HUES48 (cell line): ENCODE results near the gene CHEK1.

ENCODE experiments used
- H3K27ac ChIP-seq: one replicate; pipeline ENCODE4 v1.7.0; 2013; ENCODE audit warnings: low read depth, low read length, inconsistent platforms
- H3K27me3 ChIP-seq: 2 replicates; pipeline ENCODE4 v1.6.1; 2013; ENCODE audit warnings: mild to moderate bottlenecking, low read length; ENCODE audit not compliant: control insufficient read depth, insufficient read depth
- H3K36me3 ChIP-seq: 2 replicates; pipeline ENCODE4 v1.6.1; 2013; ENCODE audit warnings: low read length; ENCODE audit not compliant: control insufficient read depth, insufficient read depth
- H3K4me1 ChIP-seq: 2 replicates; pipeline ENCODE4 v1.6.1; 2013; ENCODE audit warnings: mild to moderate bottlenecking, low read length; ENCODE audit not compliant: control insufficient read depth, insufficient read depth
- H3K4me3 ChIP-seq: 2 replicates; pipeline ENCODE4 v1.5.1; 2013; ENCODE audit warnings: mild to moderate bottlenecking, low read depth, low read length
- H3K9ac ChIP-seq: 2 replicates; pipeline ENCODE4 v1.6.1; 2013; ENCODE audit warnings: mild to moderate bottlenecking, low read depth, low read length, moderate library complexity
- H3K9me3 ChIP-seq: 2 replicates; pipeline ENCODE4 v1.6.1; 2013; ENCODE audit warnings: low read length; ENCODE audit not compliant: control insufficient read depth, insufficient read depth

CHEK1 gene

DNA sequence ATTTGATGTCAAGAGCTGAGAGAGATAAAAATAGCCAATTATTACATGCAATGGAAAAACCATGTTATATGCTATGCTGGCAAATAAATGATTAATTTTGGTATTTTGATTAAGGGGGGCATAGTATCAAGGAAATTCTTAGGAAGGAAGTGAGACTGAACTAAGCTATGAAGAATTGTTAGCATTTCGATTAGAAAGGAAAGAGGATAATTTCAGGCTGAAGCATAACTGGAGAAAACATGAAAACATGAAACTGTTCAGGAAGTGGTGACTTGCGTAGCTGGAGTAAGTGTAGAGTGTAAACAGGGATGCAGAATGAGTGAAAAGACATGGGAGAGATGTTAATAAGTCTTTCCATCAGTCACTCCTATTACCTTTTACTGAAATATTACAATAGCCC lies 49.2 kb downstream of the CHEK1 start:
- no peak overlapping the region for H3K27ac ChIP-seq
- H3K9ac ChIP-seq, result no peak overlapping the region
- H3K36me3 ChIP-seq, result peaks cover 75% of the 10 kb centered on the region

DNA sequence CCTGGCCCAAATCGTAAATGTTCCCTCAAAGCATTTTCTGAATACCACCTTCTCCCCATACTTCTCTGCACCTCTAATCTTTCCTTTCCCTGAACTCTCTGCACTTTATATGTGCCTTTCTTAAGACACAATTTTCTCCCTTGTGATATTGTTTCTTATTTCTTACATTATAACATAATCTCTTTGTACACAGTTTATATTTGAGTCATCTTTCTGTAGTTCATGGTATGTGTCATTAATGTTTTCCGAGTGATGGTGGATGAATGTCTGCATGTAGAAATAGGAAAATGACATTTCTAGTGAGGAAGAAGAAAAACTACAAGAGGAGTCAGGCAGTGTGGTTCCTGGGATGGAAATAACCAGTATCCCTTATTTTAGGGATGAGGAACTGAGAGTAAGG lies 50.2 kb downstream of the CHEK1 start:
- H3K4me3 ChIP-seq, result no peak overlapping the region
- no peak overlapping the region for H3K9ac ChIP-seq
- H3K27me3 ChIP-seq, result no peaks in the 10 kb centered on the region
- no peaks in the 10 kb centered on the region for H3K9me3 ChIP-seq
- H3K27ac ChIP-seq, result no peak overlapping the region
- H3K4me1 ChIP-seq, result no peaks in the 10 kb centered on the region
- peaks cover 74% of the 10 kb centered on the region for H3K36me3 ChIP-seq

More for the DNA sequence above, 49.2 kb downstream of the CHEK1 start:
- no peaks in the 10 kb centered on the region for H3K27me3 ChIP-seq
- H3K9me3 ChIP-seq, result no peaks in the 10 kb centered on the region
- H3K4me3 ChIP-seq, result no peak overlapping the region
- H3K4me1 ChIP-seq, result no peaks in the 10 kb centered on the region

DNA sequence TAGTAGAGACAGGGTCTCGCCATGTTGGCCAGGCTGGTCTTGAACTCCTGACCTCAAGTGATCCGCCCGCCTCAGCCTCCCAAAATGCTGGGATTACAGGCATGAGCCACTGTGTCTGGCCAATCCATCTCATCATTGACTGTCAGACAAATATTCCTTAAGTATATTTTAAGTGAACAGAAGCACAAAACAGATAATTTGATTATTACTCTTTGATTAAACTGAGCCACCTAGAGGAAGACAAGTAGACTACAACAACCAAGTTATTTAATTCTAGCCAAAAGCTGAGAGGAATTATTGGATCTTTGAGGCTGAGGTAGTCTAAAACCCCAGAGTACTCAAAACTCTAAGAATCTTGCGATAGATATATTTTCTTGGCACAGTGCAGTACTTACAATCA lies 54.4 kb downstream of the CHEK1 start:
- Histone ChIP-seq H3K36me3 (peaks cover 49% of the 10 kb centered on the region), H3K9me3 (no peaks in the 10 kb centered on the region), H3K4me1 (no peaks in the 10 kb centered on the region)

DNA sequence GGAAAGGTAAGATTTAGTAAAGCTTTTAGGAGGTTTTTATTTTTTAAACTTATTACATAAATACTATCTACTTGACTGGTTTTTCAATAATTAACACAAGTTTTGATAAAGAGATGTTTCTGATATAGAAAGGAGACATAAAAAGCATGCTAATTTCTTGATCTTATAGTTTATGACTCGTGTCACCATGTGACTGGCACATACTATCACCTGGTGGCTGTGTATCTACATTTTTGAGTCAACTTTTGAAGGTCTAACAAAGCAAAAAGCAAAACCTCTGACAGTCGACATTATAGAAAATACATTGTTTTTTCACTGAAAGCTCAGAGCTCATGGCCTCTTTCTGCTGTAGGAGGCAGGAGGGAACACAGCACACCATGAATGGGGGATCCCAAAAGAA lies 54.9 kb downstream of the CHEK1 start:
- Histone ChIP-seq H3K36me3 (peaks cover 44% of the 10 kb centered on the region), H3K4me1 (peaks cover 1% of the 10 kb centered on the region; the same call in 1 of the 2 replicates), H3K27me3 (no peaks in the 10 kb centered on the region), H3K9ac (no peak overlapping the region), H3K9me3 (no peaks in the 10 kb centered on the region), H3K27ac (no peak overlapping the region), H3K4me3 (no peak overlapping the region)

More for the DNA sequence above, 54.4 kb downstream of the CHEK1 start:
- Histone ChIP-seq H3K27ac (no peak overlapping the region), H3K27me3 (no peaks in the 10 kb centered on the region), H3K4me3 (no peak overlapping the region), H3K9ac (no peak overlapping the region)

DNA sequence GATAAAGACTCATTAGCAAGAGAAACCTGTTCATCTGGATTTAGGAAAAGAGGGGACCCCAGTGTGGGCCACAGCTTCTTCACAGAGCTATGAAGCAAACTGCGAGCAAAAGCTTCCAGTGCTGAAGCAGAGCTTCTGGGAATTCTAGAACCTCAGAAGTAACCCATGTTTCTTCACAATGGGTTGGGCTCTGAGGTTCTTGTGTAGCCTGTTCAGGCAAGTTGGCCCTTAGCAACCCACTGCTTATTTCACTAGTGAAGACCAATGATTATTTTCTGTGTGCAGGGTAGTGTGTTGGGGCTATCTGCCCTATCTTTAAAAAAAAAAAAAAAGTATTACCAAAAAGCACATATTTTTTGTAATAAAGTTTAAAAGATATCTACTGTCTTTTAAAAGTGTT lies 55.8 kb downstream of the CHEK1 start, which contains the start of gene ACRV1:
ACRV1 (minus strand) TSS at position 101 of the 400 bp plus-strand sequence; CDS start at position 34, 67 bp downstream.
- no peaks in the 10 kb centered on the region for H3K27me3 ChIP-seq

DNA sequence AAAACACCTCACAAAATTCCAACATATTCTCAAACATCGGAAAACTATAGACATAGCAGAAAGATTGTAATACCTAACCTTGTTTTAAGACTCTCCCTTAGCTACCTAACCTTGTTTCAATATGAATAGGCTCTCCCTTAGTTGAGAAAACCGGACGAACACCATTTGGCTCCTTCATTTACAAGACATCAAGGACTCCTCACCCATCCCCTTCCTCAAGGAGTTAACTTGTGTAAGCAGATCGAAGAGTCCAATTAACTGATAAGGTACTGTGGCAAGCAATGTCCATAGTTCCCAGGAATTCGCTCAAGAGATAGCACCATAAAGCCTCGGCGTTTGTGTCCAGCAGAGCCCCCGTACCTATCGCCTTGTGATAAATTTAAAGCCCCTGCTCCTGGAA lies 60.3 kb downstream of the CHEK1 start:
- no peaks in the 10 kb centered on the region for H3K27me3 ChIP-seq
- H3K4me3 ChIP-seq, result no peak overlapping the region
- H3K36me3 ChIP-seq, result peaks cover 4% of the 10 kb centered on the region
- H3K9me3 ChIP-seq, result no peaks in the 10 kb centered on the region
- peaks cover 4% of the 10 kb centered on the region; the same call in 1 of the 2 replicates for H3K4me1 ChIP-seq
- no peak overlapping the region for H3K9ac ChIP-seq
- H3K27ac ChIP-seq, result no peak overlapping the region

More for the DNA sequence above, 55.8 kb downstream of the CHEK1 start, which contains the start of gene ACRV1:
- no peak within 1 kb of the TSS for H3K27ac ChIP-seq
- H3K36me3 ChIP-seq, result peaks cover 38% of the 10 kb centered on the region
- H3K9ac ChIP-seq, result no peak within 1 kb of the TSS
- H3K4me3 ChIP-seq, result no peak within 1 kb of the TSS
- no peaks in the 10 kb centered on the region for H3K9me3 ChIP-seq
- H3K4me1 ChIP-seq, result peaks cover 4% of the 10 kb centered on the region; the same call in 1 of the 2 replicates

DNA sequence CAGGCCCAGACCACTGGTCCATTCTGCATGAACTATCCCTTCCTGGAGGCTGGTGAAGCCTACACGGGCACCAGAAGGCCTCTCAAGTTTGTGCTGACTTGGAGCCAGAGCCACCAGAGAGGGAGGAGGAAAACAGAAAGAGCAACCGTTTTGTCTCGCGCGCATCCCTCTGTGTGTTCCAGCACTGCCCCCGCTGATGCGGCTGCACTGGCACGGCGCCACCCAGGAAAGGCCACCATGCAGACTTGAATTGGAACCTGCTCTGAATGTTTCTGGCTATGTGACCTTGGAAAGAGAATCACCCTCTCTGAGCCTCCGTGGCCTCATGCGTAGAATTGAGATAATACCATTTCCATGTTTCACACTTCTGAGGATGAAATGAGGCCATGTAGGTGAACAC lies 63.1 kb downstream of the CHEK1 start:
- Histone ChIP-seq H3K4me3 (no peak overlapping the region), H3K27me3 (no peaks in the 10 kb centered on the region), H3K27ac (no peak overlapping the region), H3K36me3 (peaks cover 2% of the 10 kb centered on the region; the same call in 1 of the 2 replicates), H3K9me3 (no peaks in the 10 kb centered on the region), H3K9ac (no peak overlapping the region), H3K4me1 (peaks cover 4% of the 10 kb centered on the region; the same call in 1 of the 2 replicates)

DNA sequence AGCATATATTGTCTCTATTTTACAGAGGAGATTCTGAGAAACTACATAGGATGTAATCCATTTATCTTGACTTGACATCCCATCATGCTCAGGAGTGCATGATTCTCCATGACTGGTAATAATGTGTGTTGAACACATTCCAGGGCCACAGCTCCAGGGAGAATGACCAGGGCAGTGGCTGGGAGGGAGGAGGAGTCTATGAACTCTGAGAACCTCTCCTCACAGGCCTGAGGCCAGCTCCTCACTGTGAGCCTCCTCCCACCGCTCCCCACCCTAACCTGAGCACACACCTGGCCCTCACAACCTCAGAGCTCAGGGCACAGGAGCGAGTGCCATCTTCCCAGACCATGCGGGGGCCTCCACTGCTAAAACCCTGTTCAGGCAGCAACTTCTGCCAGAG lies 63.7 kb downstream of the CHEK1 start:
- Histone ChIP-seq H3K4me3 (no peak overlapping the region), H3K9me3 (no peaks in the 10 kb centered on the region), H3K36me3 (peaks cover 2% of the 10 kb centered on the region; the same call in 1 of the 2 replicates), H3K9ac (no peak overlapping the region), H3K4me1 (peaks cover 4% of the 10 kb centered on the region; the same call in 1 of the 2 replicates), H3K27me3 (no peaks in the 10 kb centered on the region), H3K27ac (no peak overlapping the region)

DNA sequence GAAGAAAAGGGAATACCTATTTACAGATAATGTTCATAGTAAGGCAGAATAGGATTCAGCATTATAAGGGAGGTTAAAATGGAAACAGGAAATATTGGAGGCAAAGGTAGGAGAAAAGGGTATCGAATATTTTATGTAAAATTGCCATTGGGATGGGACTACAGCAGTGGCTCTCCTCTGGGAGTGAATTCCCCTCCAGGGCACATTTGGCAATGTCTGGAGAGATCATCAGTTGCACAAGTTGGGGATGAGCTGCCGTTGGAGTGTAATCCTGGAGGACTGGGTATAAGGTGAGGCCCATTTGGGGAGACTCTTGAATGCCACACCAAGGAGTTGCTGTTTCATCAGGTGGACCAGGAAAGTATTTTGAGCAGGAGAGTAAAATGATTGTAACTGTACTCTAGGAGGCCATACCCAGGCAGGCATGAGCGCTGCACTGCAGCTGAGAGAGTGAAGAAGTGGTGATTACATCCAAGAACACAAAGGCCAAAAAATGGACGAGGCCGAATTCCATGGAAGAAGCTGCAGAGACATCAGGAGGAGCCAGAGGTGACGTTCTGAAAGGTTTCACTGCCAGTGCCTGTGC lies 64.4 kb downstream of the CHEK1 start:
- Histone ChIP-seq H3K9me3 (no peaks in the 10 kb centered on the region), H3K9ac (no peak overlapping the region), H3K36me3 (peaks cover 2% of the 10 kb centered on the region; the same call in 1 of the 2 replicates), H3K27ac (no peak overlapping the region), H3K4me3 (no peak overlapping the region), H3K4me1 (peaks cover 4% of the 10 kb centered on the region; the same call in 1 of the 2 replicates), H3K27me3 (no peaks in the 10 kb centered on the region)

DNA sequence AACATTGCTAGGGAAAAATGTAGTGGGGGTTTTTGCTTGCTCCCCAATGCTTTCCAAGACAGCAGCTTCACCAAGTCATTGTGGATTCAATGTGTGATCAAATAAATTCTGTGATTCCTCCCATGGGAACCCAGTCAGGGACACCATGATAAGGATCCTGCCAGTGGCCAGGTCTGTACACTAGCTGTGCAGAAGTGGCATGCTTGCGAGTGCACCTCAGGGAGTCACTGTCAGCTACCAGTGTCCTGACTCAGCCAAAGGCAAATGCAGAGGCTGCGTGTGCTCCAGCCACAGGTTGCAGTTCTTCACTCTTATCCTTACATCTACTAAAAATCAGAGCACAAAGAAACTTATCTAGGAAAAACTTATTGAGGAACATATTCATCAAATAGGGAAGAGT lies 65.0 kb downstream of the CHEK1 start:
- Histone ChIP-seq H3K27ac (no peak overlapping the region), H3K9me3 (no peaks in the 10 kb centered on the region), H3K9ac (no peak overlapping the region), H3K4me1 (peaks cover 1% of the 10 kb centered on the region; the same call in 1 of the 2 replicates), H3K27me3 (no peaks in the 10 kb centered on the region), H3K4me3 (no peak overlapping the region), H3K36me3 (peaks cover 2% of the 10 kb centered on the region; the same call in 1 of the 2 replicates)

DNA sequence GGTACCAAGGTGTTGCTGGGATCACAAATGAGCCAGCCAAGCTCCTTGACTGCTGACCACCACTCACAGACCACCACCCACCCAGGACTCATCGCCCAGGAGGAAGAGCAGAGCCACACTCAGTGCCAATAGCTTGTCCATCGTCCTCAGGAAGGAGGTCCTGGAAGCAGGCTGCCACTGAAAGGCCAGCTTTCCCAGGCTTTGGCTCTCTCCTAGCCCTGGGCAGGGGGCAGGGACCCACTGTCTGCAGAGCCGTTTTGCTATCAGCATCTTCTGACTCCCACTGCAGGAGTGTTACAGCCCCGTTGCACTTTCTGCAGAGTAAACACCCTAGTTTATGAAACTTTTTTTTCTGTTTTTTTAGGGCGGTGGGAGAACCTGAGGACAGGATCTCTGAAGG lies 67.9 kb downstream of the CHEK1 start:
- Histone ChIP-seq H3K4me3 (no peak overlapping the region), H3K27ac (no peak overlapping the region), H3K9ac (no peak overlapping the region), H3K36me3 (no peaks in the 10 kb centered on the region; the same call in 1 of the 2 replicates), H3K27me3 (no peaks in the 10 kb centered on the region), H3K9me3 (no peaks in the 10 kb centered on the region), H3K4me1 (no peaks in the 10 kb centered on the region)
